ENCODE results near the gene PLXND1.

PLXND1 gene

DNA sequence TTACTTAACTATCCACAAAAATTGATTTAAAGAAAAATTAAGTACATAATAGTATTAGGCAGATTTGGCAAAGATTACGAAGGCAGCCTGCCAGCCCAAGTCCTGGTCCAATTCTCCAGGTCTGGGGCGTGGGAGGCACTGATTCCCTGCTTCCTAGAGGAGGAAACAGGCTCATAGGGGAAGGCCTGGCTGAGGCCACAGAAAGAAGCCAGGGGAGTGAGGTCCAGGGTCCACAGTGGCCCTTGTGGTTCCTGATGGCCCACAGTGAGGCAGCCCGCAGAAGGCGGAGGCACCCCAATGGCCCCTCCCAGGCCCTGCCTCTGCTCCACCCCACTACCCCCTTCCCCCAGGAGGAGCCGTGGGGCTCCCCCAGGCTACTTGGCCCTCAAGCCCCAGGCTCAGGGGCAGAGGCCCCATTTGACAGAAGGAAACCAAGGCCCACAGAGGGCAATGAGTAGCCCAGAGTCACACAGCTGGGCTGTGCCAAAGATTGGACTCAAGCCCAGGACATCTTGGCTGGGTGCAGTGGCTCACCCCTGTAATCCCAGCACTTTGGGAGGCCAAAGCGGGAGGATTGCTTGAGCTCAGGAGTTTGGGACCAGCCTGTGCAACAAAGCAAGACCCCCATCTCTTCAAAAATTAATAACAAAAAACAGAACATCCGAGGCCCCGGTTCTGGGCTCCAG lies 42.5 kb downstream of the PLXND1 start:
- no peak for DNase-seq (ENCODE audit: extremely low read depth, low read depth)
- TF ChIP-seq CTCF (IDR thresholded peaks at IDR 0.05; ENCODE audit: low read depth, low read length, missing control alignments) = no peak
- H3K4me3 ChIP-seq (replicated peaks; ENCODE audit: low read depth, low read length) = no peak overlapping the region

DNA sequence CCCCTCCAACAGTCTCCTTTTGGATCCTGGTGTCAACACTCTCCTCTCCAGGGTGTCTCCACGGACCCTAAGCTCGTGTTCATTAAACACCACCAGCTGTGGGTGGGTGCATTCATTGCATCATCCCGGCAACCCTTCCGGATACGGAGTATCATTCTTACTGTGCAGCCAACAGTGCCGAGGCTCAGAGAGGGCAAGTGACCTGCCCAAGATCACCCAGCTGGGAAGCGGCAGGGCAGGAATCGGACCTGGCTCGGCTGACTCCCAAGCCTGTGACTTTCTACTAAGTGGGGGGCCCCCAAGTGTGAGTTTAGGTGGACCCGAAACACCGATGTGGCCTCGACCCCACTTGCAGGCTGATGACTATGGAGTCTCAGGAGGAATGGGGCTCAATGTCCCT lies 43.1 kb downstream of the PLXND1 start:
- H3K4me3 ChIP-seq (replicated peaks; ENCODE audit: low read depth, low read length) = no peak overlapping the region
- TF ChIP-seq CTCF (IDR thresholded peaks at IDR 0.05; ENCODE audit: low read depth, low read length, missing control alignments) = no peak
- no peak for DNase-seq (ENCODE audit: extremely low read depth, low read depth)

GRCh38 chr3:129562803-129563202 lies 43.7 kb downstream of the PLXND1 start:
- H3K4me3 ChIP-seq (replicated peaks; ENCODE audit: low read depth, low read length) = no peak overlapping the region
- DNase-seq (ENCODE audit: extremely low read depth, low read depth) = no peak
- no peak for TF ChIP-seq CTCF (IDR thresholded peaks at IDR 0.05; ENCODE audit: low read depth, low read length, missing control alignments)

DNA sequence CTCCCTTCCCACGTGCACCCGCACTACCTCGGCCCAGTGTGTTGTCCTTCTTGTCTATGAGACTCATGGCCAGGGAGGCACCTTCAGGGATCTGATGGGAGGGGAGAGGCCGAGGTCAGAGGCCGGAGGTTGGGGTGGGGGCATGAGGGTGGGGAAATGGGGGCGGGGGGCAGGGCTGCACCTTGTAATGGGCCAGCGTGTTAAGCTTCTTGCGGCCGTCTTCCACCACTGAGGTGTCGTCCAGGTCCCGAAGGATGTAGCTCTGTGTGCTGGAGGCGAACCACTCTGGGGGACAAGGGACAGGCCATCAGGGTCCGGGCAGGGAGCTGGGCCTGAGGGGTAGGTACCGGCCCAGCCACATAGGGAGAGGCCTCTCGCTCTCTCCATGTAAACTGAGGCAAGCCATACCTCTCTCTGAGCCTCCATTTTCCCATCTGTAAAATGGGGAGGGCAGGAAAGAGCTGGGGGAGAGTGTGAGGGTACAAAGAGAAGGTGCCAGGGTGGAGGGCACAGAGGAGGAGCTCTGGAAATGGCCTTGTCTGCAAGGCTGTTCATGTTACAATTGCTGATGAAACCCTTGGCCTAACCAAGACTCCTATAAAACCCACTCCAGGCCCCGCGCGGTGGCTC lies 44.7 kb downstream of the PLXND1 start:
- no peak for TF ChIP-seq CTCF (IDR thresholded peaks at IDR 0.05; ENCODE audit: low read depth, low read length, missing control alignments)
- no peak for DNase-seq (ENCODE audit: extremely low read depth, low read depth)
- H3K4me3 ChIP-seq (replicated peaks; ENCODE audit: low read depth, low read length) = no peak overlapping the region

GRCh38 chr3:129560911-129561594 lies 45.4 kb downstream of the PLXND1 start:
- TF ChIP-seq CTCF (IDR thresholded peaks at IDR 0.05; ENCODE audit: low read depth, low read length, missing control alignments) = no peak
- H3K4me3 ChIP-seq (replicated peaks; ENCODE audit: low read depth, low read length) = peak overlapping the region; percentile 74
- no peak for DNase-seq (ENCODE audit: extremely low read depth, low read depth)

GRCh38 chr3:129560269-129560787 lies 46.1 kb downstream of the PLXND1 start:
- H3K4me3 ChIP-seq (replicated peaks; ENCODE audit: low read depth, low read length) = peak overlapping the region; percentile 74

More at GRCh38 chr3:129560269-129560787, 46.1 kb downstream of the PLXND1 start:
- TF ChIP-seq CTCF (IDR thresholded peaks at IDR 0.05; ENCODE audit: low read depth, low read length, missing control alignments) = no peak
- DNase-seq (ENCODE audit: extremely low read depth, low read depth) = no peak
